Cardiac muscle cell (in vitro differentiated cells and primary cell): ENCODE data around the gene RNF2. TPM values are rescaled to one million over a fixed set of nuclear protein-coding genes. Genes with fewer than 3 reads are reported as not detected.

ENCODE experiments used
- DNase-seq, 2 donors: peaks; one replicate each; pipeline versions ENCODE4 v3.0.0 to v3.0.0-alpha.2; 2010 to 2017; ENCODE audit warnings: low read depth in 1 of 2, low spot score in 1 of 2
- H3K27ac ChIP-seq: fragments of 200-600 bp; sonication (generic); 2 replicates; pipeline ENCODE4 v1.5.1; 2016
- H3K27me3 ChIP-seq: fragments of 200-600 bp; sonication (generic); 2 replicates; pipeline ENCODE4 v1.6.0; 2016; ENCODE audit warnings: control low read depth
- H3K36me3 ChIP-seq: fragments of 200-600 bp; sonication (generic); 2 replicates; pipeline ENCODE4 v1.5.1; 2016; ENCODE audit warnings: control low read depth
- H3K4me1 ChIP-seq: fragments of 200-600 bp; sonication (generic); 2 replicates; pipeline ENCODE4 v1.8.1; 2017; ENCODE audit warnings: low read depth, mild to moderate bottlenecking, mixed run types
- H3K4me3 ChIP-seq: fragments of 200-600 bp; sonication (generic); 2 replicates; pipeline ENCODE4 v1.5.1; 2016; ENCODE audit warnings: mild to moderate bottlenecking
- H3K9me3 ChIP-seq: fragments of 200-600 bp; sonication (generic); 2 replicates; pipeline ENCODE4 v1.5.1; 2017; ENCODE audit warnings: low read depth, mild to moderate bottlenecking, control low read depth
- CTCF ChIP-seq: IDR thresholded peaks from 2 replicates; pipeline ENCODE4 v1.5.1; 2012; ENCODE audit warnings: low read depth, mild to moderate bottlenecking, low read length
- polyA plus RNA-seq: library from polyadenylated mRNA; unstranded; fragments of >200 nt; fragmentation: Nextera tagmentation; extraction: Ambion mirVana; gene quantifications from 2 replicates; pipeline ENCODE4 v1.2.1, GENCODE V29; 2016
- total RNA-seq: library from RNA; depleted of rRNA; stranded (reverse); fragments of >200 nt; gene quantifications from 2 replicates; pipeline ENCODE4 v1.2.3, GENCODE V29; 2016

The RNF2 gene
- total and polyA plus RNA-seq, 2 experiments from 2014 or later = 20.0 to 27.4 TPM

GRCh38 chr1:185139246-185139645 lies 93.9 kb downstream of the RNF2 start:
- Histone ChIP-seq H3K9me3 (no peaks in the 10 kb centered on the region), H3K27me3 (no peaks in the 10 kb centered on the region), H3K36me3 (peaks cover 26% of the 10 kb centered on the region), H3K27ac (no peak overlapping the region), H3K4me1 (no peaks in the 10 kb centered on the region), H3K4me3 (no peak overlapping the region)
- no peak for DNase-seq
- no peak for TF ChIP-seq CTCF

DNA sequence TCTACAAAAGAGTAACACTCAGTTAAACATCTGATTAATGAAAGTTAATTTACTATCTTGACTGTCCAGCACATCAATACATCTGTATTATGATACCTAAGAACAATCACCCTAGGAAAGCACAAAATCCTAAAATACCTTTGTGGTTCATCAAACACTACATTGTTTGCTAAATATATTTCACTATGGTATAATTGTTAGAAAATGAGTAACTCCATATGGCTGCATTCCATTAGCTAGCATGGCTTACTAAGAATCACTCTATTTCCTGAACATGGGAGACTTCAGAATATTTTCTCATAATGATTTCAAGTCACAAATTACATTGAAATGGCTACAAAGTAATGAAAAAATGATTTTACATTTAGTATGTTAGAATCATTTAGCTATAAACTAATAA lies 98.9 kb downstream of the RNF2 start:
- no peak for TF ChIP-seq CTCF
- Histone ChIP-seq H3K27ac (no peak overlapping the region), H3K4me1 (no peaks in the 10 kb centered on the region), H3K9me3 (no peaks in the 10 kb centered on the region), H3K27me3 (no peaks in the 10 kb centered on the region), H3K4me3 (no peak overlapping the region), H3K36me3 (peaks cover 58% of the 10 kb centered on the region)
- DNase-seq = peak in 1 of 2 donors; percentile 13

DNA sequence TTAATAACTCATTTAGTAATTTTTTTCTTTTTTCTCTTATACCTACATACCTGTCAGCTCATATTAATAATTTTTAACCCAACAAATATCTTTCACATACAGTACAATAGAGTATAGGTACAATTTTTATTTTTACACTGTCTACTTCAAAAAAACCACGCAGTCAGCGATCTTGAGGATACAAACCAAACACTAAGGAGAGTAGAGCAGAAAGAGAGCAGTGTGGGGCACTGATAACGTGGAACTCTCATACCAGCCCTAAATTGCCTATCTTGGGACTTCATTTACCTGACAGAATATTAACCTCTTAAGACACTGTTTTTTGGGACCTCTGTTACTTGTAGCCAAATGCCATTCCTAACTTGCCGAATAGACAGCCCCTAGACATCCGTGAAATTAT lies 105.9 kb downstream of the RNF2 start:
- DNase-seq = no peak
- TF ChIP-seq CTCF = no peak
- H3K4me1 ChIP-seq = peaks cover 8% of the 10 kb centered on the region
- H3K9me3 ChIP-seq = no peaks in the 10 kb centered on the region
- H3K4me3 ChIP-seq = no peak overlapping the region
- no peak overlapping the region for H3K27ac ChIP-seq
- no peaks in the 10 kb centered on the region for H3K27me3 ChIP-seq
- H3K36me3 ChIP-seq = peaks cover 34% of the 10 kb centered on the region

Other genes with a start within 250 kb of the RNF2 start
- gene NIBAN1, start 71.0 kb upstream of the RNF2 start, total RNA-seq = 0.66 and 1.2 TPM in 2 replicates
- 0.05 and 1.2 TPM in 2 replicates for gene NIBAN1, start 71.0 kb upstream of the RNF2 start, polyA plus RNA-seq
- 18.3 and 24.7 TPM in 2 replicates for gene TRMT1L, start 111.4 kb downstream of the RNF2 start, total RNA-seq
- 26.6 and 28.3 TPM in 2 replicates for gene TRMT1L, start 111.4 kb downstream of the RNF2 start, polyA plus RNA-seq
- gene SWT1, start 111.6 kb downstream of the RNF2 start, total RNA-seq = 3.8 and 4.9 TPM in 2 replicates
- gene SWT1, start 111.6 kb downstream of the RNF2 start, polyA plus RNA-seq = 2.8 and 3.8 TPM in 2 replicates